SKM-1 treated with dmso at 0.1 percent for 144 hours (cell line): Measurements from ENCODE around the gene IFT52.

ENCODE experiments used
- DNase-seq: peaks from one replicate; lab custom pipeline; 2025; ENCODE audit not compliant: unreplicated experiment; lab: John Stamatoyannopoulos, UW

Gene IFT52

GRCh38 chr20:43590392-43591303, at the start of gene IFT52:
Gene IFT52 (plus strand): TSS chr20:43590937. CDS start chr20:43594699, 3,762 bp downstream.
- DNase-seq, result peak; percentile 87

GRCh38 chr20:43541214-43541613, 49.5 kb upstream of the IFT52 start:
- DNase-seq, result no peak

- DNase-seq, result no peak
Measured at GRCh38 chr20:43542161-43542560, 48.6 kb upstream of the IFT52 start.

GRCh38 chr20:43542674-43543073, 48.1 kb upstream of the IFT52 start:
- no peak for DNase-seq

GRCh38 chr20:43543138-43543537, 47.6 kb upstream of the IFT52 start:
- no peak for DNase-seq

- no peak for DNase-seq
Measured at GRCh38 chr20:43544501-43544900, 46.2 kb upstream of the IFT52 start.

- no peak for DNase-seq
Measured at GRCh38 chr20:43545837-43546578, 44.7 kb upstream of the IFT52 start.

- no peak for DNase-seq
Measured at GRCh38 chr20:43548273-43548880, 42.4 kb upstream of the IFT52 start.

GRCh38 chr20:43549416-43550065, 41.2 kb upstream of the IFT52 start:
- DNase-seq, result no peak

GRCh38 chr20:43550456-43550855, 40.3 kb upstream of the IFT52 start:
- no peak for DNase-seq

- no peak for DNase-seq
Measured at GRCh38 chr20:43554369-43554768, 36.4 kb upstream of the IFT52 start.

GRCh38 chr20:43558412-43559146, 32.2 kb upstream of the IFT52 start, which contains the start of gene SGK2:
Gene SGK2 (plus strand): TSS chr20:43559027. CDS start chr20:43566496, 7,469 bp downstream.
- no peak for DNase-seq

- DNase-seq, result no peak
Measured at GRCh38 chr20:43559147-43559987, 31.4 kb upstream of the IFT52 start.

- no peak for DNase-seq
Measured at GRCh38 chr20:43560974-43561373, 29.8 kb upstream of the IFT52 start.

GRCh38 chr20:43563429-43563828, 27.3 kb upstream of the IFT52 start:
- no peak for DNase-seq

- DNase-seq, result no peak
Measured at GRCh38 chr20:43563991-43564390, 26.7 kb upstream of the IFT52 start.

GRCh38 chr20:43564455-43564854, 26.3 kb upstream of the IFT52 start:
- DNase-seq, result no peak

GRCh38 chr20:43564993-43565757, 25.6 kb upstream of the IFT52 start:
- DNase-seq, result no peak

GRCh38 chr20:43565758-43566104, 25.0 kb upstream of the IFT52 start:
- no peak for DNase-seq
